SW 1271 (cell line): ENCODE measurements around the gene ANHX.
"Not testable (repeated sequence)": the region's sequence is repeated elsewhere in the genome, so short reads cannot be mapped to it uniquely, and the experiment has no call there.

Experiments
- DNase-seq, 2 experiments: peaks; one replicate each; lab custom pipeline; 2025; lab: John Stamatoyannopoulos, UW

ANHX gene

GRCh38 chr12:133235401-133236112 lies at the start of gene ANHX:
Gene ANHX (minus strand): TSS chr12:133235877. CDS start chr12:133234356, 1,521 bp downstream.
- DNase-seq: no peak

DNA sequence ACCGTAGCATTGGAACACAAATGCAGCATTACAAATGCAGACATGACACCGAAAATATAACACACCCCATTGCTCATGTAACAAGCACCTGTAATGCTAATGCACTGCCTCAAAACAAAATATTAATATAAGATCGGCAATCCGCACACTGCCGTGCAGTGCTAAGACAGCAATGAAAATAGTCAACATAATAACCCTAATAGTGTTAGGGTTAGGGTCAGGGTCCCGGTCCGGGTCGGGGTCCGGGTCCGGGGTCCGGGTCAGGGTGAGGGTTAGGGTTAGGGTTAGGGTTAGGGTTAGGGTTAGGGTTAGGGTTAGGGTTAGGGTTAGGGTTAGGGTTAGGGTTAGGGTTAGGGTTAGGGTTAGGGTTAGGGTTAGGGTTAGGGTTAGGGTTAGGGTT lies 29.0 kb upstream of the ANHX start:
- not testable (repeated sequence) for DNase-seq

DNA sequence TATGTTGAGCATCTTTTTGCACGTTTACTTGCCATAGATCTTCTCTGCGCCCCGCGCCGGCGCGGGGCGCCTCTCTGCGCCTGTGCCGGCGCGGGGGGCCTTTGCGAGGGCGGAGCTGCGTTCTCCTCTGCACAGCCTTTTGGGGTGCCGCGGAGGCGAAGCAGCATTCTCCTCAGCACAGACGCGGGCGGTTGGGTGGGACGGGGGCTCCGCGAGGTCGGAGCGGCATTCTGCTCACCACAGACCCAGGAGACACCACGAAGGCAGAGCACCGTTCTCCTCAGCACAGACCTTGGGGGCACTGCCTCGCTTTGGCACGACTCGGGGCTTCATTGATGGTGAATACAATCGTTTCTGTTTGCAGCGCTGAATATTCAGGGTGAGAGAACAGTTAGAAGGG lies 28.5 kb upstream of the ANHX start:
- DNase-seq: no peak

DNA sequence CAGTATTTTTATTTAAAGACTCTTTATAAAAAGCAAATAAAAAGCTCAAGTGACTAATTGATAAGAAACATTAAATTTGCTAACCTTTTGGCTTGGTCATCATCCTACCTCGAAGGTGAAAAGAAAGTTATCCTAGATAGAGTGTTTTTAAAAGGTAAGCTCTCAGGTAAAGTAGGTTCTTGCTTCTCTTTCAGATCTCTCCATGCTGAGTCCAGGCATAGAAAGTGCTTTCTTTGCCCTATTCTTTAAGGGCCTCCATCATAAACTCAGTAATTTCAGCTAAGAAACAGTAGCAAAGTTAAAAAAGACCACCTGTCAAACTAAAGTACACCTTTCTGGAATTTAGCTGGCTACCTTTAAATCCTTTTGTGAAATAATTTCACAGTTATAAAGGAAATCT lies 20.6 kb upstream of the ANHX start:
- DNase-seq: no peak

DNA sequence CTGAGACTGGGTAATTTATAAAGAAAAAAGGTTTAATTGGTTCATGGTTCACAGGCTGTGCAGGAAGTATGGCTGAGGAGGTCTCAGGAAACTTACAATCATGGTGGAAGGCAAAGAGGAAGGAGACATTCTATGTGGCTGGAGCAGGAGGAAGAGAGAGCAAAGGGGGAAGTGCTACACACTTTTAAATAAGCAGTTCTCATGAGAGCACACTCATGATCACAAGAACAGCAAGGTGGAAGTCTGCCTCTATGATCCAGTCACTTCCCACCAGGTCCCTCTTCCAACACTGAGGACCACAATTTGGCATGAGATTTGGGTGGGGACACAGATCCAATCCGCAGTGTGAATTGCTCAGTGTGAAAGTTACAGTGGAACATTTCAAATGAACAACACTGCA lies 20.2 kb upstream of the ANHX start:
- not testable (repeated sequence) for DNase-seq

DNA sequence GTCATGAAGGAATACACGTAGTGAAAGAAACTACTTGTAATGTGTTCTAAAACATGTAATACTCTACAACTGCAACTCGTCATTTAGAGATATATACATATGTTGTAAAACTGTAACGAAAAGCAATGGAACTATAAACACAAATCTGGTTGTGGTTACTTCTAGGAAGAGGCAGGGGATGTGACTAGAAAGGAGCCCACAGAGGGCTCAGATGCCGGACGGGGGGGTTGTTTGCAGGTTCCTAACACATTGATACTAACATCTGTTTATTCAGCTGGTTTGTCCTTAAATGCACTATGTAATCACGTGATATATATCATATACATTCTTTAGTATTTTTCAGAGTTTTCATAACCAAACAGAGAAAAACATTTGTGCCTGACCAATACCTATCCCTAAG lies 16.1 kb upstream of the ANHX start:
- no peak for DNase-seq

DNA sequence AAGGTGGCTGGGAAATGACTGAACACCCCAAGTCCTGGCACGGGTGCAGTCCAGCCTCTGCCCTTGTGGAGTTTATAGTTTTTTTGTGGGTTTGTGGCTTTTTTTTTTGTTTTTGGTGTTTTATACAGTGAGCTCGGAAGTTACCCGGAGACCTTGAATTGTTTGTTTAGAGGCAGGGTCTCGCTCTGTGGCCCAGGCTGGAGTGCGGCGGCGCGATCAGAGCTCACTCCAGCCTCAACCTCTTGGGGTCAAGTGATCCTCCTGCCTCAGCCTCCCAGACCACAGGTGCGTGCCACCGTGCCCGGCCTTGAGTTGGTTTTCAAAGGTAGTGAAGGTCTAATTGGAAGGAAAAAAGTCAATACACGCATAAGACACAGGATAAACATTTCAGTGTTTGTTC lies 879 bp upstream of the ANHX start:
- DNase-seq: no peak

DNA sequence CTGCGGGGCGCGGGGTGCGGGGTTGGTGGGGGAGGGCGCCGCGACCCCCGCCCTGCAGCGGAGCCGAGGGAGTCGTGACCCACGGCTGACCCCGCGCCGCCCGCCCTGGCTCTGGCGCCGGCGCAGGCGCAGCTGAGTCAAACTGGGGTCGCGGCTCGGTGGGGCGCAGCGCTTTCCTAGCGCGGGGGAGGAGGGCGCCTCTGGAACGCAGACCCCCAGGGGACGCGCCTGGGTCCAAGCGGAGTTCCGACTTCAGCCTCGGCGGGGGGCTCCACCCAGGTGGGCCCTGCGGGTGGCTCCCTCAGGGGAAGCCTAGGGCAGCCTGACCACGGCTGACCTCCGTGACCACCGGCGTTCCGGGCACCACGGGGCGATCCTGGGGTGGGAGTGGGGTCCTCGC lies 467 bp upstream of the ANHX start:
- no peak for DNase-seq

DNA sequence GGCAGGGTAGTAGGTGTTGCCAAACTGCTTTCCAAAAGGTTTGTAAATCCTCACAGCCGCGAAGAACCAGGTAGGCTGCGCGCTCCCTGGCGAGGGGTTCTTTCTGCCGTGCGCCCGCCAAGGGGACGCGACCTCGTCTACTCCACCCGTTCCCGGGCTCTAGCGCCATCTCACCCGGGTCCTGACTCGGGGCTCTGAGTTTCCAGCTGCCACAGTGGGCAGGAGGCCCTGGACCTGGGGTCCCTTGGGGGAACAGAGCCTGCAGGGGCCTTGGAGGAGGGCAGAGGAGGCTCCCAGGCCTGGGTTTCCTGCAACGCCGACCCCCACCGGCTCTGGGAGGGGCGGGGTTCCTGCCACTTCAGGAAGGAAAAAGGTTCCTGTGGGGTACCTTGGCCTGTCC lies 706 bp downstream of the ANHX start:
- DNase-seq: no peak

GRCh38 chr12:133233993-133234564 lies 1.6 kb downstream of the ANHX start:
- DNase-seq: no peak

DNA sequence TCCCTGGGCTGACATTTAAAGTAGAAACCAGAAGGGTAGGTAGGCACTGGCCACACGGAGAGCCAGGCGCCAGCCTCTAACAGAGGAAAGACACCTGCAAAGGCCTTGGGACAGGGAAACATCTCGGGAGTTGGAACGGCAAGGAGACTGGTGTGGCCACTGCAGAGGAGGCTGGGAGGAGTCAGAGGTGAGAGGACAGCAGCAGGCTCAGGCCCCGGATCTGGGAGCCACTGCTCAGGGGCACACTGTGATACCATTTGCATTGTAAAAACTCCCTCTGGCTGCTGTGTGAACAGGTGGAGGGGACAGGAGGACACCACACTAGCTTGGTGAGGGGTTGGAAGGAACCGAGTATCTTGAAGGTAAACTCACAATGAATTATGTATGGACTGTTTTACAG lies 2.7 kb downstream of the ANHX start:
- no peak for DNase-seq

- no peak for DNase-seq
Measured at GRCh38 chr12:133231001-133231400, 4.7 kb downstream of the ANHX start.

DNA sequence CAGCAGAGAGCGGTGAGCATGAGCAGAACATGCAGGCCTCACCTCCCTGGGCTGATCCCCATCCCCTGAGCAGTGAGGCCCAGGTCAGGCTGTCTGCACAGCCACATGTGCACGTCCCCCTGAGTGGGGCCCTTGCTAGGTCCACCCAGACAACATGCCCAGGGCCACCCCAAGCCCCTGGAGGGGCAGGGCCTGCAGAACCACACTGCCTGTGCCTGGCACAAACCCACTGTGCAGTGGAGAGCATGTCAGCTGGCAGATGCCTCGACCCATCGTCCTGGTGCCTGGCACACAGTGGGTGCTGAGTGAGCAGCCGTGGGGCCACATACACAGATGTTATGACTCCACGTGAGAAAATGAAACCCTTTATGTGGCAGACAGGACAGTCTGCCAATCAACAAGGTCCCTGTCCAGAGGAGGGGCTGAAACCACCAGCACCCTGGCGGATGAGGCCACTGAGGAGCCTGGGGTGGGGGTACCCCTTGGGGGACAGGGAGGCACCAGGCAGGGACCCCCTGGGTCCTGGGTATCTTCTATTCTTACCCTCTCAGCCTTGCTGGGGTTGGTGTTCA lies 8.3 kb downstream of the ANHX start:
- no peak for DNase-seq

DNA sequence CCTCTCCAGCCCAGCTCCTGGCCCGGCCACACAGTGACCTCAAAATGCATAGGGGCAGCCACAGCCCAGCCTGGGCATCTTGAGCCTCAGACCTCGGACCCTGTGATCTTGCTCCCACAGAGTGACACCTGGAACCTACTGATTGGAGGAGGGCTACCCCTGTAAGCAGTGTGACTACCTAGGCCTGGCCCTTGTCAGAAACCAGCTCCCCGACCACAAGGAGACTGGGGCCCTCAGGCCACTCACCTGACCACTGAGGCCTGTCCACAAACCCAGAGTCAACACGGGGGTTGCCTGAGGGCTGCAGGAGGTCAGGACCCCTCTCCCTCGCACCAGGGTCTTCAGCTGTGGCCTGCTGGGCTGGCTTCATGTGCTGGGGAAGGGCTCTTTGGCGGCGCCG lies 9.0 kb downstream of the ANHX start:
- DNase-seq: no peak

GRCh38 chr12:133225527-133225926 lies 10.2 kb downstream of the ANHX start:
- no peak for DNase-seq

- DNase-seq: no peak
Measured at GRCh38 chr12:133222211-133222610, 13.5 kb downstream of the ANHX start.

DNA sequence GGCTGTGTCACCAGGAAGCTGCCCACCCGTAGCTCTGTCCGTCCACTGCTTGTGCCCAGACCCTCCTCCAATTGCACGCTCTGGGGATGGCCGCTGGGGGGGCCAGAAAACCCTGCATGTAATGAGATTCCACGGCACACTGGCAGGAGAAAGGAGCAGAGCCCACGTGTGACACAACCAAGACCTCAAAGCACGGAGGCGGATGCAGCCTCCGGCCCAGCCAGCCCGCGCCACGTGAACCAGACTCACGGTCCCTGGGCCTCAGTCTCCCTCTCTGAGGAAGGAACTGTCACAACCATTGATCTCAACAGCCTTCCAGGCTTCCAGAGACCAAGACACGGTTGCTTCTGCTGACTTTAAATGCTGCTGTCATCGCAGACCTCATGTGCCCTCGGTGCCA lies 14.4 kb downstream of the ANHX start:
- no peak for DNase-seq

DNA sequence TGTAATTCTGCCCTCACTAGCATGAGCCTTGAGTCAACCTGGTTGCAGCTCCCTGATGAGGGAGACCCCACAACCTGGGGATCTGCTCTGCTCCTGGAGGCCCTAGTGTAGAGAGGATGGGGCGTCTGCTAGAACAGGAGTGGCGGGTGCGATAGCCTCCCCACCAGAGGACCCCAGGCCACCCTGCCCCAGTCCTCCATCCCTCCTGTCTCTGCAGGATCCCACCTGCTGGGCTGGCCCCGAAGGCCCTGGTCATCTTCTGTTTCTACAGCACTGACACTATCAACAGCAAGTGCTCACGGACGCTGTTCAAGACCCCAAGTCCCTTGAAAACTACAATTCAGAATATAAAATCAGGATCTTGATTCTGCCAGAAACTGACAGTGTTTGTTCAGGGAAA lies 15.2 kb downstream of the ANHX start:
- no peak for DNase-seq

DNA sequence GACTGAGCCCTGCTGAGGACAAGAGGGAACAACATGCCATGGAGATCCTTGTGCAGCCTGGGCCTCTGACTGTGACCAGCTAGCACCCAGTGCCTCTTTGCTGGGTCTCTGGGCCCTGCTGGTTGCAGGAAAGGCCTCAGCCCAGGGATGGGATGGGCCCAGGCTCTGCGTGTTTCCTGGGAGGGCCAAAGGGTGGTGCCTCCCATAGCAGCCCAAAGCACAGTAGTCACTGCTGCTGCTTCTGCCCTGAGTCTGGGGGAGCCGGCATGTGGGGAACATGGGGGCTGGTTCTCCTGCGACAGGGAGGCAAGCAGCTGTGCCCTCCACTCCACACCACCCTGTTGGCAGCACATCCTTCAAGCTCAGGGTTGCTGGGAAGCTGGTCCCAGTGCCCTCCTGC lies 18.5 kb downstream of the ANHX start:
- no peak for DNase-seq

DNA sequence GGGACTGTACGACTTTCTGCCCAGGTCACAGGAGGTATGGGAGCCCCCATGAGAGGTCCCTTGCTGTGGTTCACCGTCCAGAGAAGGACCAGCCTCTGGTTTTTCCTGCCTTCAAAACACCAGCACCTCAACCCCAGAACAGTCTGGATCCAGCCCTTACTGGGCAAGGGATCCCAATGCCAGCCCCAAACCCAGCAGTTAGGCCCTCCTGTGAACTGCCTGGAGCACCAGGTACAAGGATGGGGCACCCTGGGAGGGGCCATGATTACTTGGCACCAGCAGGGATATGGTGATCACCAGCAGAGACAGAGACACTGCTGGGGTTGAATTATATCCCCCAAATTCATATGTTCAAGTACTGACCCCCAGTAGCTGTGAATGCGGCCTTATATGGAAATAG lies 20.0 kb downstream of the ANHX start:
- no peak for DNase-seq

DNA sequence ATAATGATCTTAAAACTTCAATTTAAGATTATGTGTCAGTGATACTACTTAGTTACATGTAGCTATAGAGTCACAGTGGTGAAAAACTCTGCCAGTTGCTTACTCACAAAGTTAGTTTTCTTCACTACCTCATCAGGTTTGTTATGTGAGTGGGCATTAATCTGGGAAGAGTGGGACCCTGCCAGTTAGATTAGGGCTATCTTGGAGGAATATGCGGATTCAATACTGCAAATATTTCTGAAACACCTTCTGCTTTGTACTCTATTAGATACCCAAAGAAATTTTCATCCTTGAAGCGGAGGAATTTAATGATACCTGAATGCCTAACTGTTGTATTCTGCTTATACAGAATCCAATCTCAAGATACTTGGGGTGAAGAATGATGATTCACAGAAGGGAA lies 29.3 kb downstream of the ANHX start:
- no peak for DNase-seq

DNA sequence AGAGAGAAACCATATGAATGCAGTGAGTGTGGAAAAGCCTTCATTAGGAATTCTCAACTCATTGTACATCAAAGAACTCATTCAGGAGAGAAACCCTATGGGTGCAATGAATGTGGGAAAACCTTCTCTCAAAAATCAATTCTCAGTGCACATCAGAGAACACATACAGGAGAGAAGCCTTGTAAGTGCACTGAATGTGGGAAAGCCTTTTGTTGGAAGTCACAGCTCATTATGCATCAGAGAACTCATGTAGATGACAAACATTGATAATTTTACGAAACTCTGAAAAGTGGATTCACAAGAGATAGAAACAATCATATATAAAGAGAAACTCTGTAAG lies 31.4 kb downstream of the ANHX start:
- no peak for DNase-seq

DNA sequence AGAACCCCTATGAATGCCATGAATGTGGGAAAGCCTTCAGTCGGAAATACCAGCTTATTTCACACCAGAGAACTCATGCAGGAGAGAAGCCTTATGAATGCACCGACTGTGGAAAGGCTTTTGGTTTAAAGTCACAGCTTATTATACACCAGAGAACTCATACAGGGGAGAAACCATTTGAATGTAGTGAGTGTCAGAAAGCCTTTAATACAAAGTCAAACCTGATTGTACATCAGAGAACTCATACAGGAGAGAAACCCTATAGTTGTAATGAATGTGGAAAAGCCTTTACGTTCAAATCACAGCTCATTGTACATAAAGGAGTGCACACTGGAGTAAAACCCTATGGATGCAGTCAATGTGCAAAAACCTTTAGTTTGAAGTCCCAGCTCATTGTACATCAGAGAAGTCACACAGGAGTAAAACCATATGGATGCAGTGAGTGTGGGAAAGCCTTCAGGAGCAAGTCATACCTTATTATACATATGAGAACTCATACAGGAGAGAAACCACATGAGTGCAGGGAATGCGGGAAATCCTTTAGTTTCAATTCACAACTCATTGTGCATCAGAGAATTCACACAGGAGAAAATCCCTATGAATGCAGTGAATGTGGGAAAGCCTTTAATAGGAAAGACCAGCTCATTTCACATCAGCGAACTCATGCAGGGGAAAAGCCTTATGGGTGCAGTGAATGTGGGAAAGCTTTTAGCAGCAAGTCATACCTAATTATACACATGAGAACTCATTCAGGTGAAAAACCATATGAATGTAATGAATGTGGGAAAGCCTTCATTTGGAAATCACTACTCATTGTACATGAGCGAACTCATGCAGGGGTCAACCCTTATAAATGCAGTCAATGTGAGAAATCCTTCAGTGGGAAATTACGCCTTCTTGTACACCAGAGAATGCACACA lies 32.1 kb downstream of the ANHX start:
- DNase-seq: no peak
